GM19455 (cell line): ENCODE data around the gene UBE2G2.

Source experiments
- ATAC-seq: cut with Tn5 transposase; IDR thresholded peaks from one replicate; pipeline ENCODE4 v1.9.1; 2021; ENCODE audit not compliant: unreplicated experiment

Gene UBE2G2

DNA sequence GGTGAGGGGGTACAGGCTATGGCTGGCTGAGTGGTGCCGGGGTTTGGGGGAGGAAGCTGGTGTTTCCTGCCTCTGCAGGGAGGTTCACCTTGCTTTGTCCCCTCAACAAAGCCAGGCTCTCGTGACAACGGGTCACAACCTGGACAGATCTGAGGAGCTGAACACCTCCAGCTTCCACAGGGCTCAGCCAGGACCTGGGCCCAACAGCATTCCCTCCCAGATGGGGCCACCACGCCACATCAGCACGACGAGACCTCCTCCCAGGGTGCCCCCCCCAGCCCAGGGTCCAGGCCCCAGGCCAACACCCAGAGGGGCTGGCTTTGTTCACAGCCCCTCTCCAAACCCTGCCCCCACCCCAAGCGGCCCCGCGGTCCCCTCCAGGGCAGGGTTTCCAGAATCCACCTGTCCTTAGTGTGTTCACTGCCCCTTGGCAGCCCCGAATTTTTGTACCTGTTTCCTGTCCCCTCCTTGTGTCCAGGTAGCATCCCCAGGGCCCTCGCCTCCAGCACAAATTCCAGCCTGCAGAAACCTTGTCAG, 34.7 kb downstream of the UBE2G2 start:
- ATAC-seq, result no peak

DNA sequence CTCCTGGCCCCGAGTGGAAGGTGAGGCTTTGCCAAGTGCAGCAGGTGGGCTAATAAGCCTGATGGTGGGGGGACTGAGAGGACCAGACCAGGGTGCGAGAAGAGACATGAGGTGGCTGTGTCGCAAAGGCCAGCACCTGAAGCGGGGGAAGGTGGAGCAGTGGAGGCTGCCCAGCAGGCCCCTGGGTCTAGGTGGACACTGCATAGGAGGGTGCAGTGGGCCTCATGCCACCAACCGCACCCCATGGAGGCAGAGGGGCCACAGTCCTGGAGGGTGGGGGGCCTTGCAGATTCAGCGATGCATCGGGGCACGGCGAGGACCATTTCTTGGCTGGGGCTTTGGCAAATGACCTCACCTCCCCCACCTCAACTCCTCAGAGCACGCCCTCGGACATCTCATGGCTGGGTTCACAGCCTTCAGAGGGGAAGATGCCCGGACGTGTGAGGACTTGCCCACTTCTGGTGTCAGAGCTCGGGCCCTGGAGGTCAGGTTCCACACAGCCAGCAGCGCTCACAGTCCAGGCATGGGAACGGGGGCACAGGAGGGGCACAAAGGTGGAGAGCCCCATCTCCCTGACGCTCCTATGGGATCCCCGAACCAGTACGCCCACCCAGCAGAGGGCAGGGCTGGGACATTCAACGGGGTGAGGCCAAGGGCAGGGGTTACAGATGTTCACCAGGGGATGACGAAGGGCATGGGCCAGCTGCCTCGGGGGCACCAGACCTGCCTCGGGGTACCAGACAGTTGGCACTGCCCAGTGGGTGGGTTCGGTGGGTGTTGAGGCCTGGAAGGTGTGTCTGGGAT, 35.4 kb downstream of the UBE2G2 start:
- ATAC-seq, result no peak

DNA sequence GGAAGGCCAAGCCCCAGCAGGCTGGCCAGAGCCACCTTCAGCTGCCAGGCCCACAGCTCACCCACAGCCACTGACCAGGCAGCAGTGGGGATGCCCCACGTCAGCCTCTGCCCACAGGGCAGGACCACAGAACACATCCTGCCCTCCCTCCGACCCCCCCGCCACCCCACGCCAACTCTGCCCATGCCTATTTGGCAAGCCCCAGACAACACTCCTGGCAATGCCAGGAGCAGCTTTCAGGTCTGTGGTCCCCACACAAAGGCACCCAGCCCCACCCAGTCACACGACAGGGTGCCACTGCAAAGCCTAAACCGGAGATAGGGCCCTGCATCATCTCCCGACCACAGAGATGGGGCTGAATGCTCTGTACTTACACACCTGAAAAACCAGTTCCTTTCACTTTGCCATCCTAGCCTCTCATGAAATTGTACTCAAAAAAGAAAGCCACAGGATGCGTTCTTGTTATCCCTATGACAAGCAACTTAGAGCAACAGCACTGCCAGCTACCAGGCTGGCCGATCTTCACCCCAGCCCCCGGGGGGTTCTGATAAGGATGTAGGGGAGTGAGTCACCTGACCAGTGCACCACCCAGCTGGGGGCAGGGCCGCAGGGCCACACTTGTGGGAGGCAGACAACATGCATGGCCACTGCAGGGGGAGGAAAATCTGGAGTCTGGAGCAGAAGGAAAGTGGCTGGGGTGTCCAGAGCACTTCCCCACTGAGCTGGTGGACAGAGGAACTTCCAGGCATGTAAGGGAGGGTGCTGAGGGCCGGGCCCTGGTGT, 36.2 kb downstream of the UBE2G2 start:
- no peak for ATAC-seq

DNA sequence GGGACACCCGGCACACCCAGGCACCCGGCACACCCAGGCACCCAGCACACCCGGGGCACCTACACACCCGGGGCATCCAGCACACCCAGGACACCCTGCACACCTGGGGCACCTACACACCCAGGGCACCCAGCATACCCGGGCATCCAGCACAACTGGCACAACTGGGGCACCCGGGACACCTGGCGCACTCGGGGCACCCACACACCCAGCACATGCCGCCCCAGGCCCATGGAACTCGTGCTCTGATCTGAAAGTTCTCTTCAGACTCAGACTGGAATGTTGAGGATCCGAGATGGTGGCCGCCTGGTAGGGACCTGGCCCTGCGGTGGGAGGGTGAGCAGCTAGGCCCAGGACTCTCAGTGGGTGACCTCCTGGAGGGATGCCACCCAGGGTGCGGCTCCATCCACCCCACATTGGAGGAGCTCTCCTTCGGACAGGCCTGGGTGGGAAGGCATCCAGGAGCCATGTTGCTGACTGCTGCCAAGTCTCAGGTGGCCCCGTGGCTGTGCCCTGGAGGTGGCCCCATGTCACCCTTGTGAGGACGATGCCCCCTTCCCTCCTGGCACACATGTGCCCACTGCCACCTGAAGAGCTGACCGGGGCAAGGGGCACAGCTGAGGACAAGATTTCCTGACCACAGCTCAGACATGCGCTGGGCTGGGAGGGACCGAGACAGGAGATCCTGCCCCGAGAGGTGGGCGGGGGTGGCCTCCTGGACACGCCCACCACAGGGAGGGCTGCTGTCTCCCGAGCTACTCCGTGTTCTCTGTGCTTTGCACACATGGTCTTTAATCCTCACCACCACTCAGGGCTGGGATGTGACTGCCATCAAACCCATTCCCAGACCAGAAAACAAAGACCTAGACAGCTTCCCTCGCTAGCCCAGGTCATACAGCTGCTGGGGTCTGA, 37.0 kb downstream of the UBE2G2 start:
- no peak for ATAC-seq

DNA sequence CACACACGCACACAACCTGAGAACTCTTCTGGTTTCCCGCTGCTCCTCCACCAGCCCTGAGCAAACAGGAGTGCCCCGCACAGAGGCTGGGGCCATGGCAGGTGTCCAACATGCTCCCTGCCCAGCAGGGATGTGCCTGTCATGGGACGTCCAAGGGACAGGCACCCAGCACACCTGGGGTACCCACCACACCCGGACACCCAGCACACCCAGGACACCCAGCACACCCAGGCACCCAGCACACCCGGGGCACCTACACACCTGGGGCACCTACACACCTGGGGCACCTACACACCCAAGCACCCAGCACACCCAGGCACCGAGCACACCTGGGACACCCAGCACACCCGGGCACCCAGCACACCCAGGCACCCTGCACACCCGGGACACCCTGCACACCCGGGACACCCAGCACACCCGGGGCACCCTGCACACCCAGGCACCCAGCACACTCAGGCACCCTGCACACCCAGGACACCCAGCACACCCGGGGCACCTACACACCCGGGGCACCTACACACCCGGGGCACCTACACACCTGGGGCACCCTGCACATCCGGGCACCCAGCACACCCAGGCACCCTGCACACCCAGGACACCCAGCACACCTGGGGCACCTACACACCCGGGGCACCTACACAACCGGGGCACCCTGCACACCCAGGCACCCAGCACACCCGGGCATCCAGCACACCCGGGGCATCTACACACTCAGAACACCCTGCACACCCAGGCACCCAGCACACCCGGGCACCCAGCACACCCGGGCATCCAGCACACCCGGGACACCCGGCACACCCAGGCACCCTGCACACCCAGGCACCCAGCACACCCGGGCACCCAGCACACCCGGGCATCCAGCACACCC, 37.9 kb downstream of the UBE2G2 start:
- ATAC-seq, result no peak

DNA sequence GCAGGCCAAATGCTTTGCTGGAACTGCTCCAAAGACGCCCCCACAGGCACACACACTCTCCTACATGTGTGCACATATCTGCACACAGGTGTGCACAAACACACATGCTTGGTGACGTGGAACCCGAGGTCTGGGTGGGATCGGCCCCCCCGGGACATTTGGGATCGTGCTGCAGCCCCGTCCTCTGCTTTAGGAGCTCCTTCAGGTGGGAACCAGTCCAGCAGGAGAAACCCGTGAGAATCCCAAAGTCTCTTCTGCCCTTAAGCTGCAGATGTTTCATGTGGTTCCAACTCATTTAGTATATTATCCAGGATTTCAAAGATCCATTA, 38.6 kb downstream of the UBE2G2 start:
- ATAC-seq, result no peak

DNA sequence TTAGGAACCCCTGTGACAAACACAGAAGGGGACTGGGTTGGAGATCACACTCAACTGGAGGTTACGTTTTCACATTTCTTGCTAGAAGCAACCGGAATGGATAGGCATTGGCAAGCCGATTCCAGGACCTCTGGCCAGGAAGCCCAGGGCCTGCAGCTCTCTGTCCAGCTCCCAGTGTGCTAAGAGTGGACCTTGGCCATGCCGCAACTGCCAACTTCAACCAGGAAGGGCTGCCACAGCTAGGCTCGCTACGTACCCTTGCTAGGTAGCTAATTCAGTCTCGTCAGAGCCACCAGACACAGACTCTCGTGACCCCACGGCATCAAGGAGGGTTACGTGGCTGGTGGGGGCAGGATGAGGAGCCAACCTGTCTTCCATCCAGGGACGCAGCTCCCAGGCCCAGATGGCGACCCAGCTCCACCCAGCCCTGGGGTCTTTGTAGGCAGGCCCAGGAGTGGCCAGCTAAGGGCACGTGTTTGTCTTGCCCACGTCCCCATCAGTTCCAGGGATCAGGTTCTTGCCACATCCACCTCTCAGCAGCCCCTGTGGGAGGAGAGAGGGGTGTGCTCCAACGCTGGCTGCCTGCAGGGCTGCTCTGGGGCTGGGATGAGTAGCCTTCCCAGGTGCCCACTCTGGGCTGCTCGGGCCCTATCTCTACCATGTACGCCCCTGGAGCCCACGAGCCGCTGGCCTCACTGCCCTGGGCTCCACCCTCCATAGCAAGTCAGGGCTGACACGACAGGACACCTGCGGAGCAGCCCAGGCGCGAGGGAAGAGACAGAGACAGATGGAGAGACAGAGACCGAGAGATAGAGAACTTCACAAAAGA, 39.2 kb downstream of the UBE2G2 start:
- ATAC-seq, result no peak

DNA sequence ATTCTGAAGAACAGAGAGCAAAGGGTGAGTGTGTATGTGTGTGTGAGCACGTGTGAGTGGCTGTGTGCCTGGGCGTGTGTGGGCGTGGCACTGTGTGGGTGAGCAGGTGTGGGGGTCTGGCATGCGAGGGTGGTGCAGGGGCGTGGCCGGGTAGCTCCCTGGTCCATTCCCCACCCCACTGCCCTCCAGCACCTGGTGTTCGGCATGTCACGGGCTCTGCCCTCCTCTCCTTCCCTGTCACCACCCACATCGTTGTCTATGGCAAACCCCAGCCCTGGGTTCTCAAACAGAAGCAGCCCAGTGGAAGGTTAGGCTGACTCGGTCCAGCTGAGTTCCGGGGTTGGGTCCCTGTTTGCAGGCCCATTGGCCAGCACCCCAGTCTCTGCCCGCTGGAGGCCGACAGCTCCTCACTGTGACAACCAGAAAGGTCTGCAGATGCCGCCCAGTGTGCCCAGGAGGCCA, 39.8 kb downstream of the UBE2G2 start:
- ATAC-seq, result no peak

DNA sequence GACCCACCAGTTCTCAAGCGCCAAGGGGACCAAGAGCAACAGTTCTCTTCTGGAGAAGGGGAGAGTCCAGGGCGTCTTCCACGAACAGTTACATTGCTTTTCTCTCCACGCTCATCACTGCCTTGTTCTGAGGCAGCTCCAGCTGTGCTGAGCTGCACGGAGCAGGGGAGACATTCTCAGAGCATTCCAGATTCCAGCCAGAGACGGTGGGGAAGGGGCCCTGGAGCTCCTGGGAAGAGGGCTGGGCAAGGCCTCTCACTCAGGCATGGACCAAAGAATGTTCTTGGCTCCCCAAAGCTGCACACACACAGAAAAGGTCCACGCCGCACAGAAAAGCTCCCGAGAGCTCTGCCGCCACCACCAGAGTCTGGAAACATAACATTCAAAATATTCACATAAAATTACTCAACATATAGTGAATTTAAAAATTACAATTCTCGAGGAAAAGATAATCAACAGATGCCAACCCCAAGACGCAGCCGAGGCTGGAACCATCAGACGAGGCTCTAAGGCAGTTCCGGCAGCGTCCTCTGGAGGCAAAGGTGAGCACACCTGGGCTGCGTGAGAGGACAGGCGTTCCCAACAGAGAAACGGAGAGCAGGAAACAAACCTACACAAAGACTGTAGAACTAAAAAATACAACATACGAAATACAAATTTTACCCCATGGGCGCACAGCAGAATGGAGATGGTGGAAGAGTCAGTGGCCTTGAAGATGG, 40.5 kb downstream of the UBE2G2 start:
- ATAC-seq, result no peak

DNA sequence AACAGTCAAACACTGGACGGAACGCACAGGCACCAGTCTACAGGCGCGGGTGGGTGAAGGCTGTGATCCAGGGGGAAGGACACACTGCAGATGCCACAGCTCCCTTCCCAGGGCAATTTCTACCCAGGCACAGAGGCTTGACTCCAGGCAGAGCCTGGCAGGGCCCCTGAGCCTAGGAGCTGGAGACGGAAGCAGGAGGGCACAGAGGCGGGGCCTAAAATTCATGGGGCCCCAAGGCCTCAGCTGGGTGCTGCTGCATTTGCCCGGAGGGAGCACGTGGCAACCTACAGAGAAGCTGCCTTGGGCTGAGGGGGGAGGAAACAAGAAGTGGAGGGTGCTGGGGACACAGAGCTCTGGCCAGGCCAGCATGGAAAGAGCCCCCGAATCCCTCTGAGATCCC, 41.2 kb downstream of the UBE2G2 start:
- no peak for ATAC-seq

DNA sequence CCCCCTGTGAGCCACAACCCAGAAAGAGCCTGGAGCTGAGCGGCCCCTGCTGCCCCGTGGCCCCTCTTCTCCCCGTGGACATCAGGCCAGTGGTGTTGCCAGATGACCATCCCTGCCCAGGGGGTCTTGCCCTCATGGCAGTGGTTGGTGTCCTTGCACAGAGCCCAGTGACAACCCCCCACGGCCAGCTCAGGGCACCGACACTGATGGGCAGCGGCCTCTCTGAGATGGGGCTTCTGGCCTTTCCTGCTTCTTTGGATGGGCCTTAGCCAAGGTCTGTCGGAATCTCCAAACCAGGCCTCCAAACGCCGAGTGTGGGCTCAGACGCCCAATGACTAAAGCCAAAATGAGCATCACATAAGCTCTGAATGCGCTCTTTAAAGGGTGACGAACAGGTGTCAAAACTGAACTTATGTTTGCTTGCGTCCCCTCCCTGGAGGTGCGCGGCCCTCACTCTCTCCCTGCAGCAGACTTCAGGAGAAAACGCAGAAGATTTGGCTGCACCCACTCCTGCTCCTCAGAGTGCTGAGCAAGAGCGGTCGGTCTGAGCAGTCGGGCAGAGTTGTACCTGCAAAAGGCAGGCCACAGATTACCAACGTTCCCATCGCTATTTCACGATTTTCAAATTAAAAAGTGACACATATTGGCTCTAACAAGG, 41.9 kb downstream of the UBE2G2 start:
- no peak for ATAC-seq

DNA sequence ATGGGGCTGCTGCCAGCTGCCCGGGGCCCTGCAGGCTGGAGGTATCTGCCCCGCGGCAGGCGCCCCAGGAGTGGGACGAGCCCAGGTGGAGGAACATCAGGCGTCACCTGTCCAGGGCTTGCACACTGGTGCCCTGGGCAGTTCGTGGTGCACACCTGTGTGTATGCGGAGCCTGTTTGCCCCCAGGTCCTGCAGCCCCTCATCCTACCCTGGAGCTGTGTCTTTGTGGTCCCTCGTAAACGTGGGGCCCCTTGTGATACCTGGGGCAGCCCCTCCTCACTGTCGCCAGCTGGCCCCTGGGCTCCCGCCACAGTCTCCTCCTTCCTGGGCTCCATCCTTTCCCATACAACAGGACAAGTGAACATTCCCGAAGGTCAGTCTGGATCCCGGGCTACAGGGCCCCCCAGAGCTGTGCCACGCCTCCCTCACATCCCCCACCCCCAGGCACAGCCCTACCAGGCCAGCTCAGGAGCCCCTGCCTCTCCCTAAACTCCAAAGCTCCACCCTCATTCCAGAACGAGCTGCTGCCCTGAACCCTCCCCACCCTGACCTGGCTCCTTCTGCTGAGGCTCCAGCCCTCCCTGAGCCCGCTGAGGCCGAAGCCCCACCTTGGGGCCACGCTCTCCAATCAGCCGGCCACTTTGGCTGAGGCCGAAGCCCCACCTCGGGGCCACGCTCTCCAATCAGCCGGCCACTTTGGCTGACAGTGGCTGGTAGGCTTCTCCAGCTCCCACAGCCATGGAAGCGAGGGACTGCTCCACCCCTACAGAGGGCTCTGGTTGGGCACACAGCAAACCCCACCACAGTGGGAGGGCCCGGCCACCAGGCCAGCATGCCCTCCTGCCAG, 42.6 kb downstream of the UBE2G2 start:
- no peak for ATAC-seq

DNA sequence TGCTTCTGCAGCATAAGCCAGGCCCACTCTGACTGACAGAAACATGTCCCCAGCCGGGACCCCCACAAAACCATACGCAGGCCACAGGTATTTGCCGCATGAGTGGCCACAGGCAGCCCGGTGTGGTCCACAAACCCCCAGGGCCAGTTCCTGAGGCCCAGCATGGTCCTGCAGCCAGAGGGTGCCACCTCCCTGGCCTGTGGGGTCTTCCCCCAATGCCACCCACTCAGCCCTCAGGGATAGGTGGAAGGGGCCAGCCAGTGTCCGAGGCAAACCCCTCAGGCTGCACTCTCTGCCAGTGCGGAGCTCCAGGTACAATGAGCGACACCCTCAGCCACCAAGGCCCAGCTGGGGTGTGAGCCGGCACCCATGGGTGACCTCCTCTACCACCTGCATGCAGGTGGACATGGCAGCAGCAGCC, 43.5 kb downstream of the UBE2G2 start:
- no peak for ATAC-seq

DNA sequence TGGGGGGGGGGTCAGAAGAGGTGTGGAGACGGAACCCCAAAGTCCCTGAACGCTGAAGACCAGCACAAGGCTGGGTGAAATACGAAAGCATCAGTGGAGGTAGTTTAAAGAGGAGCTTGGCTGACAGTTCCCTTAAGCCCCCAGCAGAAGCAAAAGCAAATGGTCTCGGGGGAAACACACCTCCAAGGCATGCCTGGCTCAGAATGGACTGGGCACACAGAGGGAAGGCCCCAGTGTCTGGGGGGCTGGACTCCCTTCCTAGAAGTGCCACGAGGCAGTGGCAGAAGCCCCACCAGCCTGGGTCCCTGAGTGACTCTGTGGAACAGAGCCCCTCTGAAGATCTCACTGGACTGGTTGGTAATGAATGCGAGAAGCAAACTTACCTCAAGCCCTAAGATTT, 43.9 kb downstream of the UBE2G2 start:
- ATAC-seq, result no peak

DNA sequence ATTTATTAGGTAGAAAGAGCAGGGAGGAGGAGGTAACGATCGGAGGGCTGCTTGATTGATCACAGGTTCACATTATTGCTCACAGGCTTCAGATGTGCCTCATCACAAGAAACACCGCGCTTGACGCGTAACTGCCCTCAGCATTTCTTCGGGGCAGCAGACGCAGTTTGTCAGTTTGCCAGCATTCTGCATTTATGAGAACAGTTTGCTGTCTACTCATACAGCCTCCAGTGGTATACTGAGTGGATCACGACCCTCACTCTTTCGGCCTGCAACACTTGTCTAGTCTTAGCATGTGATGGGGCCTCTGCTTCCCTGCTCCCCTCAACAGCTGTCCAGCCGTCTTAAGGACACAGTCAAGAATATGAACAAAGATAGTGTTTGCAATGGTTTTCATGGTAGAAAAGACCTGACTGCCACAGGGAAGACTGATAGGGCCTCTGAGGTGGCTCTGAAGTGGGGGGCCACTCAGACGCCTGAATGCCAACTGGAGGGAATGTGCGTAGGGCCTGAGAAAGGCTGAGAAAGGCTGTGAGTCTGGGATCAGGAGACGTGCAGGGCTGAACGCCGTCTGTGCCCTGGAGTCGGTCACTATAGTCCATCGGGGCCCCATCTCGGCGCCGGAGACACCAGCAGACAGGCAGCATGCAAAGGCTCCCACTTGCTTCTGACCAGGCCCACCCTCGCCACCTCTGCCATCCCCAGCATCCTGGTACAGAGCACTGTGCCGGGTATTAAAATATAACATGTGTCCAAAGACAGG, 45.0 kb downstream of the UBE2G2 start:
- ATAC-seq, result no peak

DNA sequence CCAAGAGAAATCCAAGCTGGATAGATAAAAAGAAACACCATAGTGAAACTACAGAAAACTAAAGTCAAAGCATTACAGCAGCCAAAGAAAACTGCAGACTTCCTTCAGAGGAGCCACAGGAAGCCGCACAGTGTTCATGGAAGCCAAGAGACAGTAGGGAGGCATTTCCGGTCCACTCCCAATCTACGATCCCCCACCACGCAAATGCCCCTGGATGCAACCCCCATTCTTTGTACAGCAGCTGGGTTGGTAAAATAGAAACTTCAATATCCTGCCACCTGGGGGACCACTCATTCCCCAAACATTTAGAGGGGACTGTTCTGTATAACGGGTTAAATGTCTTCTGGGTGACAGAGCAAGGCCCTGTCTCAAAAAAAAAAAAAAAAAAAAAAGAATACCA, 46.4 kb downstream of the UBE2G2 start:
- ATAC-seq, result no peak

DNA sequence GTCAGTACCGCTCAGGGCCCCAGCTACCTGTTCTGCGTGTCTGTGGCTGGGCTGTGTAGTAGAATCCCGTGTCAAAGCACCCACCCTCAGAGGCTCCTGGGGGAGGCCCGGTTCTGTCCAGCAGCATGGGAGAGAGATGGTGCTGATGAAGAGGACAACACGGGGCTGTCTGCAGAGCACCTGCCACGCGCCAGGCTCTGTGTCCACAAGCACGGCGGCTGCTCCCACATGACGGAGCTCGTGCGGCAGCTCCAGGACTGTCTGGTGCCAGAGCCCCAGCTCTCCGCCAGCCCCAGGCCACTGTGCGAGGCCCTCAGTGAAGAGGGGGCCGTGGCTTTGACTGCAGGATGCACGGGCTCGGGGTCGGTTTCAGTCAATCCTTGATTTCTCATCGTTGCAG, 48.3 kb downstream of the UBE2G2 start:
- no peak for ATAC-seq
